NB4 (cell line): ENCODE measurements around the gene PDGFRA.

Source experiments
- CTCF ChIP-seq: IDR thresholded peaks from one replicate; pipeline ENCODE4 v1.5.1; 2012; ENCODE audit warnings: low read depth, low read length
- MYC ChIP-seq: IDR thresholded peaks from 2 replicates; pipeline ENCODE4 v1.6.1; 2011; ENCODE audit warnings: low read depth, low read length
- POLR2A ChIP-seq: IDR thresholded peaks from 2 replicates; pipeline ENCODE4 v1.6.1; 2011; ENCODE audit warnings: mild to moderate bottlenecking; ENCODE audit not compliant: insufficient read length; ENCODE audit errors: extremely low read depth

GRCh38 chr4:54184581-54184980 is 44.5 kb upstream of the PDGFRA start:
- TF ChIP-seq CTCF (no peak), POLR2A (no peak), MYC (no peak)
